Loucy (cell line): ENCODE results near the gene PSMG4.

Source experiments
- H2AFZ ChIP-seq: fragments of 200-600 bp; sonication (generic); 2 replicates; pipeline ENCODE4 v1.6.0; 2016; ENCODE audit warnings: antibody characterized with exemption, mild to moderate bottlenecking, low read length, moderate library complexity
- H3F3A ChIP-seq: fragments of 200-600 bp; 2 replicates; pipeline ENCODE4 v1.6.0; 2016; ENCODE audit warnings: antibody characterized with exemption, low read depth, mild to moderate bottlenecking
- H3K27me3 ChIP-seq: fragments of 200-600 bp; sonication (generic); 2 replicates; pipeline ENCODE4 v1.6.1; 2014; ENCODE audit warnings: low read length, mild to moderate bottlenecking; ENCODE audit not compliant: insufficient read depth, poor library complexity, severe bottlenecking
- H3K36me3 ChIP-seq: fragments of 200-600 bp; sonication (generic); 2 replicates; pipeline ENCODE4 v1.6.1; 2016; ENCODE audit warnings: low read length; ENCODE audit not compliant: insufficient read depth
- H3K4me1 ChIP-seq: fragments of 200-600 bp; sonication (generic); 2 replicates; pipeline ENCODE4 v1.5.1; 2014; ENCODE audit warnings: low read length, mild to moderate bottlenecking; ENCODE audit not compliant: insufficient read depth, poor library complexity, severe bottlenecking
- H3K4me2 ChIP-seq: fragments of 200-600 bp; sonication (generic); 2 replicates; pipeline ENCODE4 v1.6.0; 2014; ENCODE audit warnings: antibody characterized with exemption, low read length, low read depth, mild to moderate bottlenecking; ENCODE audit not compliant: poor library complexity, severe bottlenecking
- H3K4me3 ChIP-seq: fragments of 200-600 bp; sonication (generic); 2 replicates; pipeline ENCODE4 v1.5.1; 2014; ENCODE audit warnings: low read length, mild to moderate bottlenecking, mixed read lengths; ENCODE audit not compliant: poor library complexity, severe bottlenecking
- H3K79me2 ChIP-seq: fragments of 200-600 bp; sonication (generic); 2 replicates; pipeline ENCODE4 v1.6.1; 2014; ENCODE audit warnings: low read length; ENCODE audit not compliant: insufficient read depth
- H3K9ac ChIP-seq: fragments of 200-600 bp; sonication (generic); 2 replicates; pipeline ENCODE4 v1.6.0; 2014; ENCODE audit warnings: mild to moderate bottlenecking, low read depth, low read length, moderate library complexity; ENCODE audit not compliant: poor library complexity, severe bottlenecking
- H3K9me2 ChIP-seq: fragments of 200-600 bp; sonication (generic); replicated peaks from 2 replicates; pipeline ENCODE4 v1.6.1; 2016; ENCODE audit warnings: low read depth, low read length, mixed read lengths
- H3K9me3 ChIP-seq: fragments of 200-600 bp; sonication (generic); 2 replicates; pipeline ENCODE4 v1.6.1; 2014; ENCODE audit warnings: mild to moderate bottlenecking, antibody characterized with exemption, low read length, low read depth; ENCODE audit not compliant: insufficient read depth
- H4K20me1 ChIP-seq: fragments of 200-600 bp; sonication (generic); 2 replicates; pipeline ENCODE4 v1.6.0; 2014; ENCODE audit warnings: antibody characterized with exemption, low read length, mild to moderate bottlenecking; ENCODE audit not compliant: insufficient read depth, poor library complexity, severe bottlenecking
- CTCF ChIP-seq: fragments of 200-600 bp; sonication (generic); conservative IDR thresholded peaks from 2 replicates; pipeline ENCODE4 v1.5.1; 2014; ENCODE audit warnings: mild to moderate bottlenecking, antibody characterized with exemption, low read length
- EZH2phosphoT487 ChIP-seq: fragments of 200-600 bp; IDR thresholded peaks from 2 replicates; pipeline ENCODE4 v1.6.1; 2018; ENCODE audit warnings: antibody characterized with exemption, mild to moderate bottlenecking, moderate library complexity, borderline replicate concordance

Gene PSMG4

GRCh38 chr6:3305216-3305565 lies 46.4 kb downstream of the PSMG4 start:
- H3F3A ChIP-seq, result no peaks in the 10 kb centered on the region
- no peaks in the 10 kb centered on the region for H3K27me3 ChIP-seq
- no peak overlapping the region for H3K9ac ChIP-seq
- no peak overlapping the region for H3K4me2 ChIP-seq
- H2AFZ ChIP-seq, result no peak overlapping the region
- no peaks in the 10 kb centered on the region for H4K20me1 ChIP-seq
- H3K9me2 ChIP-seq, result no peaks in the 10 kb centered on the region
- TF ChIP-seq CTCF, result no peak
- no peak for TF ChIP-seq EZH2phosphoT487
- H3K4me3 ChIP-seq, result no peak overlapping the region
- H3K4me1 ChIP-seq, result no peaks in the 10 kb centered on the region
- no peaks in the 10 kb centered on the region for H3K36me3 ChIP-seq
- H3K79me2 ChIP-seq, result no peaks in the 10 kb centered on the region
- H3K9me3 ChIP-seq, result no peaks in the 10 kb centered on the region

DNA sequence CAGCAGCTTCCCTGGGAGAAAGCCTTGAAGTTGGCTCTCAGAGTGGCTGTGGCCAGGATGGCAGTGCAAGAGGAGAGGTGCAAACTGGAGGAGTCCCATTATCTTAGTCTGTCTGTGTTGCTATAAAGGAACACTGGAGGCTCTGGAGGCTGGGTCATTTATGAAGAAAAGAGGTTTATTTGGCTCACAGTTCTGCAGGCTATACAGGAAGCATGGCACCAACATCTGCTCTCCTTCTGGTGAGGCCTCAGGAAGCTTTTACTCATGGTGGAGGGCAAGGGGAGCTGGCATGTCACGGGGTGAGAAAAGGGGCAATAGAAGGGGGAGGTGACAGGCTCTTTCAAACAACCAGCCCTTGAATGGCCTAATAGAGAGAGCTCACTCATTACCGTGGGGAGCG lies 47.1 kb downstream of the PSMG4 start:
- Histone ChIP-seq H3K4me2 (no peak overlapping the region), H3F3A (no peaks in the 10 kb centered on the region), H3K9me3 (no peaks in the 10 kb centered on the region), H3K27me3 (no peaks in the 10 kb centered on the region), H2AFZ (no peak overlapping the region), H3K4me1 (no peaks in the 10 kb centered on the region), H3K79me2 (no peaks in the 10 kb centered on the region), H3K9ac (no peak overlapping the region), H3K9me2 (no peaks in the 10 kb centered on the region), H3K4me3 (no peak overlapping the region), H3K36me3 (no peaks in the 10 kb centered on the region), H4K20me1 (no peaks in the 10 kb centered on the region)
- TF ChIP-seq CTCF (no peak), EZH2phosphoT487 (no peak)

DNA sequence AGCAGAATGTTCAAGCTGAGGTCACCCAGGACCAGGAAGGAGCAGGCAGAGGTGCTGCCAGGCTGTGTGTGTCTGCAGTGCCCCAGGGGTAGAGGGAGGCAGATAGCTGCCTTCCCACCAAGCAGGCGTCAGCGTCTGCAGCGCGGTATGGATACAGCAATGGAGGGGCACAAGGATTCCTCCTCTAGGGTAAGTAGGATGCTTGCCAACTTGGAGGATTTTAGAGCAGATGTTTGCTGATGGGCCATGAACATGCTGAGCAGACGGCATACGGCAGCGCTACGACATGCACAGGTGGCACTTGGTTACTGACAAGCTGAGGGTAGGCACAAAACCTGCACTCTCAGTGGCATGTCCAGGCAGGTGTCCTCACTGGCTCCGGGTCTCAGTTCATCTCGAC lies 48.1 kb downstream of the PSMG4 start:
- Histone ChIP-seq H3K27me3 (no peaks in the 10 kb centered on the region), H4K20me1 (no peaks in the 10 kb centered on the region), H3K4me2 (no peak overlapping the region), H3K4me3 (no peak overlapping the region), H3K9me3 (no peaks in the 10 kb centered on the region), H3K9me2 (no peaks in the 10 kb centered on the region), H3F3A (no peaks in the 10 kb centered on the region), H3K36me3 (no peaks in the 10 kb centered on the region), H3K9ac (no peak overlapping the region), H3K4me1 (no peaks in the 10 kb centered on the region), H3K79me2 (no peaks in the 10 kb centered on the region), H2AFZ (no peak overlapping the region)
- TF ChIP-seq EZH2phosphoT487 (no peak), CTCF (no peak)
